HCT116 (cell line): Measurements from ENCODE around the gene RTP4. TPM values are rescaled to one million over a fixed set of nuclear protein-coding genes. Genes with fewer than 3 reads are reported as not detected.

Experiments used
- ATAC-seq: fragments of 200-7000 bp; cut with Tn5 transposase; 2 replicates; pipeline ENCODE4 v1.9.1; 2020; ENCODE audit warnings: mild to moderate bottlenecking, moderate library complexity
- BruUV-seq: library from RNA; stranded (reverse); fragments of 400-500 nt; replicated peaks from 2 replicates; lab custom pipeline; 2021; lab: Mats Ljungman, UMichigan
- CTCF ChIA-PET: fragments of 300-600 bp; sonication (Branson Sonifier 250); formaldehyde crosslinking; loops from one replicate; lab custom pipeline; 2021; ENCODE audit warnings: antibody characterized with exemption; lab: Charles Lee
- POLR2A ChIA-PET: fragments of 300-600, 350-600 bp; sonication (Branson Sonifier 250); formaldehyde crosslinking; loops from one replicate; lab custom pipeline; 2021; ENCODE audit warnings: antibody characterized with exemption; lab: Charles Lee
- RAD21 ChIA-PET, 2 experiments: fragments of 300-600 bp; sonication (Branson Sonifier 250); formaldehyde crosslinking; loops; one replicate each; lab custom pipeline; 2023; ENCODE audit warnings: low total read pairs in 2 of 2; ENCODE audit not compliant: uncharacterized antibody in 2 of 2, unreplicated experiment in 2 of 2, low non-redundant PET in 1 of 2; lab: Charles Lee
- DNase-seq: peaks from one replicate; pipeline ENCODE4 v3.0.0-alpha.2; 2010; ENCODE audit warnings: low read depth, low spot score
- H2AFZ ChIP-seq: fragments of 200-600 bp; shearing (Covaris generic), sonication (generic); 2 replicates; pipeline ENCODE4 v1.6.1; 2017; ENCODE audit warnings: low read depth, mixed run types, mixed read lengths, antibody characterized with exemption, low read length; ENCODE audit not compliant: poor library complexity, severe bottlenecking
- H3K27ac ChIP-seq: 2 replicates; pipeline ENCODE4 v1.5.1; 2012; ENCODE audit warnings: low read depth, low read length
- H3K27me3 ChIP-seq: fragments of 200-600 bp; sonication (generic); 2 replicates; pipeline ENCODE4 v1.6.1; 2016; ENCODE audit warnings: mixed run types, low read length, mixed read lengths; ENCODE audit not compliant: insufficient read depth
- H3K36me3 ChIP-seq, 2 experiments: fragments of 200-500 bp in 1 of 2; fragments of 200-600 bp in 1 of 2; sonication (Bioruptor generic) in 1 of 2; sonication (generic) in 1 of 2; 2 replicates each; pipeline versions ENCODE4 v1.5.1 to v1.6.1; 2014 to 2016; ENCODE audit warnings: low read length in 2 of 2, inconsistent platforms in 1 of 2, mixed read lengths in 1 of 2, mixed run types in 1 of 2; ENCODE audit not compliant: insufficient read depth in 2 of 2, control insufficient read depth in 1 of 2
- H3K4me1 ChIP-seq, 2 experiments: fragments of 200-600 bp in 1 of 2; sonication (generic) in 1 of 2; 2 replicates each; pipeline versions ENCODE4 v1.5.1 to v1.6.1; 2012 to 2017; ENCODE audit warnings: low read length in 2 of 2, inconsistent platforms in 1 of 2, mild to moderate bottlenecking in 1 of 2, mixed read lengths in 1 of 2, mixed run types in 1 of 2, moderate library complexity in 1 of 2; ENCODE audit not compliant: insufficient read depth in 2 of 2, control insufficient read depth in 1 of 2
- H3K4me2 ChIP-seq: fragments of 200-600 bp; sonication (generic); 2 replicates; pipeline ENCODE4 v1.6.1; 2017; ENCODE audit warnings: mixed run types, low read length, mixed read lengths
- H3K4me3 ChIP-seq, 2 experiments: fragments of 200-600 bp in 1 of 2; sonication (generic) in 1 of 2; replicated peaks in 1 of 2; 2 replicates each; pipeline ENCODE4 v1.5.1; 2011 to 2016; ENCODE audit warnings: low read length in 2 of 2, control low read depth in 1 of 2, low read depth in 1 of 2, mild to moderate bottlenecking in 1 of 2, mixed read lengths in 1 of 2, mixed run types in 1 of 2
- H3K79me2 ChIP-seq: fragments of 200-600 bp; sonication (generic); 2 replicates; pipeline ENCODE4 v1.6.1; 2017; ENCODE audit warnings: mild to moderate bottlenecking, mixed run types, low read length, moderate library complexity, mixed read lengths; ENCODE audit not compliant: insufficient read depth
- H3K9ac ChIP-seq: fragments of 200-600 bp; sonication (generic); 2 replicates; pipeline ENCODE4 v1.6.1; 2016; ENCODE audit warnings: low read length, mixed read lengths
- H3K9me2 ChIP-seq: fragments of 200-600 bp; sonication (generic), shearing (Covaris generic); 2 replicates; pipeline ENCODE4 v1.6.1; 2017; ENCODE audit warnings: mixed run types, mild to moderate bottlenecking, moderate library complexity; ENCODE audit not compliant: insufficient read depth
- H3K9me3 ChIP-seq, 2 experiments: fragments of 200-500 bp in 1 of 2; fragments of 200-600 bp in 1 of 2; sonication (Bioruptor generic) in 1 of 2; sonication (generic) in 1 of 2; 2 replicates each; pipeline ENCODE4 v1.6.1; 2014 to 2017; ENCODE audit warnings: low read length in 2 of 2, mixed read lengths in 2 of 2, inconsistent platforms in 1 of 2, low read depth in 1 of 2, mild to moderate bottlenecking in 1 of 2, mixed run types in 1 of 2, moderate library complexity in 1 of 2; ENCODE audit not compliant: control insufficient read depth in 1 of 2, insufficient read depth in 1 of 2
- H4K20me1 ChIP-seq: fragments of 200-600 bp; sonication (generic), shearing (Covaris generic); 2 replicates; pipeline ENCODE4 v1.6.1; 2017; ENCODE audit warnings: mixed run types, mild to moderate bottlenecking, moderate library complexity; ENCODE audit not compliant: insufficient read depth
- ELF1 ChIP-seq: IDR thresholded peaks from 2 replicates; pipeline ENCODE4 v1.6.1; 2012; ENCODE audit warnings: low read depth, borderline replicate concordance
- EZH2 ChIP-seq: fragments of 200-600 bp; sonication (generic); IDR thresholded peaks from 2 replicates; pipeline ENCODE4 v1.6.1; 2017; ENCODE audit warnings: antibody characterized with exemption, mixed run types
- JUND ChIP-seq: IDR thresholded peaks from 2 replicates; pipeline ENCODE4 v1.6.1; 2012
- POLR2A ChIP-seq: IDR thresholded peaks from 2 replicates; pipeline ENCODE4 v1.7.0; 2011; ENCODE audit warnings: borderline replicate concordance; ENCODE audit not compliant: insufficient read depth, insufficient read length; ENCODE audit errors: extremely low read depth
- POLR2AphosphoS5 ChIP-seq: IDR thresholded peaks from 2 replicates; pipeline ENCODE4 v1.6.1; 2011; ENCODE audit warnings: mild to moderate bottlenecking, low read depth, low read length, moderate library complexity
- SIN3A ChIP-seq: IDR thresholded peaks from 2 replicates; pipeline ENCODE4 v1.6.1; 2012; ENCODE audit warnings: low read depth
- YY1 ChIP-seq: IDR thresholded peaks from 2 replicates; pipeline ENCODE4 v1.6.1; 2011; ENCODE audit warnings: low read length, low read depth, moderate library complexity, mild to moderate bottlenecking; ENCODE audit not compliant: insufficient replicate concordance; ENCODE audit errors: extremely low read depth
- intact Hi-C: fragments of 100-400 bp; cut with micrococcal nuclease; formaldehyde crosslinking; loops from 2 replicates; pipeline ENCODE4 v1.10.0; 2022
- total RNA-seq: library from RNA; stranded (reverse); gene quantifications from one replicate; pipeline ENCODE4 v1.2.1, GENCODE V29; 2021; ENCODE audit not compliant: unreplicated experiment
- TF ChIP-seq, protein P1 (sequence below): IDR thresholded peaks from 2 replicates; pipeline ENCODE4 v1.6.1; 2012
- TF ChIP-seq, protein P2 (sequence below), 3 experiments: fragments of 200-600 bp in 1 of 3; sonication (generic) in 1 of 3; IDR thresholded peaks in 2 of 3; conservative IDR thresholded peaks in 1 of 3; 2 replicates each; pipeline ENCODE4 v1.5.1; 2012 to 2017; ENCODE audit warnings: low read depth in 2 of 3, low read length in 2 of 3, antibody characterized with exemption in 1 of 3, borderline replicate concordance in 1 of 3, control low read depth in 1 of 3, mild to moderate bottlenecking in 1 of 3, mixed read lengths in 1 of 3, mixed run types in 1 of 3, moderate library complexity in 1 of 3; ENCODE audit not compliant: insufficient read depth in 1 of 3

RTP4 gene
- total RNA-seq, 1 experiment from 2014 or later: not detected

DNA sequence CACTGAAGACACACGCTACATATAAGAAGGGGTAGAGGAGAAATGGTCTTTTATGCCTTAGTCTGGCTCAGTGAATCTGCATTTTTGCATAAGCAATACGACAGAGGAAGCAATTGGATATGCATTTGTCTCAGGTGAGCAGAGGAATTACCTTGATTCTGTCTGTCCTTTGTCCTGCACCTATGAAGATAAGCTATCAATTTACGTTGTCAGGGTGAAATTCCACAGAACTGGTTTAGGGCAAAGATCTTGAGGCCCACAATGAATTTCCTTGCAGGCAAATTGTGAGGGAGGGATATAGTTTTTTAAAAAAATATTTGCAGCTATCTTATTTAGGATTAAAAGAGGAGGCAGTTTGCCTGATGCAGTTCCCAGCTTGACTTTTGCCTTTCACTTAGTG, 45.1 kb upstream of the RTP4 start:
- no peak overlapping the region for H3K4me3 ChIP-seq
- H3K4me1 ChIP-seq: peaks cover 0 to 11% of the 10 kb centered on the region in 2 experiments; a peak in 1 of 4 replicates
- no peaks in the 10 kb centered on the region for H3K9me2 ChIP-seq
- ChIA-PET POLR2A (no interaction called here), CTCF (interaction anchor here (7.9 kb wide), 1 partner anchor 356 kb away, joined by 472 read pairs; no protein-coding TSS in a partner anchor), RAD21 (no interaction called here)
- no TSS peak for BruUV-seq
- H3K9me3 ChIP-seq: no peaks in the 10 kb centered on the region
- H3K9ac ChIP-seq: no peak overlapping the region
- no peaks in the 10 kb centered on the region for H3K36me3 ChIP-seq
- no peaks in the 10 kb centered on the region for H4K20me1 ChIP-seq
- DNase-seq: no peak
- H3K27ac ChIP-seq: no peak overlapping the region
- intact Hi-C loops: no loop called here
- no peak overlapping the region for H3K4me2 ChIP-seq
- H2AFZ ChIP-seq: no peak overlapping the region
- H3K27me3 ChIP-seq: peaks cover 37% of the 10 kb centered on the region
- ATAC-seq: no peak
- TF ChIP-seq, protein P1, sequence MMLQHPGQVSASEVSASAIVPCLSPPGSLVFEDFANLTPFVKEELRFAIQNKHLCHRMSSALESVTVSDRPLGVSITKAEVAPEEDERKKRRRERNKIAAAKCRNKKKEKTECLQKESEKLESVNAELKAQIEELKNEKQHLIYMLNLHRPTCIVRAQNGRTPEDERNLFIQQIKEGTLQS: no peak
- TF ChIP-seq POLR2A (no peak), ELF1 (no peak)
- no peaks in the 10 kb centered on the region for H3K79me2 ChIP-seq

DNA sequence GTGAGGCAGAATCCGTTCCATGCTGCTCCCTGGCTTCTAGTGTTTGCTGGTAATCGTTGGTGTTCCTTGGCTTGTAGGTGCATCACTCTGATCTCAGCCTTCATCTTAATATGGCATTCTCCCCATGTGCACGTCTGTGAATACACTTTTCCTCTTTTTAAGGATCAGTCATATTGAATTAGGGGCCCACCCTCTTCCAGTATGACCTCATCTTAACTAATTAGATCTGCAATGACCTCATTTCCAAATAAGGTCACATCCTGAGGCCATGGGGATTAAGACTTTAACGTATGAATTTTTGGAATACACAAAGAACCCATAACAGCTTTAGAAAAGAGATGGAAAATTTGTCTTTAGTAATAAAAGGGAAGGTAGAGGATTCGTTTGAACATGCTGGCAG, 42.6 kb upstream of the RTP4 start:
- H2AFZ ChIP-seq: no peak overlapping the region
- POLR2A ChIA-PET: no interaction called here

More for the DNA sequence above, 42.6 kb upstream of the RTP4 start:
- Histone ChIP-seq H3K9me3 (no peaks in the 10 kb centered on the region), H3K27ac (no peak overlapping the region), H3K27me3 (peaks cover 37% of the 10 kb centered on the region), H3K4me1 (no peaks in the 10 kb centered on the region), H4K20me1 (no peaks in the 10 kb centered on the region), H3K9me2 (no peaks in the 10 kb centered on the region), H3K4me2 (no peak overlapping the region), H3K4me3 (no peak overlapping the region), H3K9ac (no peak overlapping the region), H3K79me2 (no peaks in the 10 kb centered on the region), H3K36me3 (no peaks in the 10 kb centered on the region)
- ChIA-PET RAD21 (no interaction called here), CTCF (interaction anchor here (2.6 kb wide), 1 partner anchor 354 kb away, joined by 8 read pairs; no protein-coding TSS in a partner anchor)
- ATAC-seq: no peak
- TF ChIP-seq POLR2AphosphoS5 (no peak), EZH2 (no peak), SIN3A (no peak), YY1 (no peak), JUND (no peak)
- TF ChIP-seq, protein P2, sequence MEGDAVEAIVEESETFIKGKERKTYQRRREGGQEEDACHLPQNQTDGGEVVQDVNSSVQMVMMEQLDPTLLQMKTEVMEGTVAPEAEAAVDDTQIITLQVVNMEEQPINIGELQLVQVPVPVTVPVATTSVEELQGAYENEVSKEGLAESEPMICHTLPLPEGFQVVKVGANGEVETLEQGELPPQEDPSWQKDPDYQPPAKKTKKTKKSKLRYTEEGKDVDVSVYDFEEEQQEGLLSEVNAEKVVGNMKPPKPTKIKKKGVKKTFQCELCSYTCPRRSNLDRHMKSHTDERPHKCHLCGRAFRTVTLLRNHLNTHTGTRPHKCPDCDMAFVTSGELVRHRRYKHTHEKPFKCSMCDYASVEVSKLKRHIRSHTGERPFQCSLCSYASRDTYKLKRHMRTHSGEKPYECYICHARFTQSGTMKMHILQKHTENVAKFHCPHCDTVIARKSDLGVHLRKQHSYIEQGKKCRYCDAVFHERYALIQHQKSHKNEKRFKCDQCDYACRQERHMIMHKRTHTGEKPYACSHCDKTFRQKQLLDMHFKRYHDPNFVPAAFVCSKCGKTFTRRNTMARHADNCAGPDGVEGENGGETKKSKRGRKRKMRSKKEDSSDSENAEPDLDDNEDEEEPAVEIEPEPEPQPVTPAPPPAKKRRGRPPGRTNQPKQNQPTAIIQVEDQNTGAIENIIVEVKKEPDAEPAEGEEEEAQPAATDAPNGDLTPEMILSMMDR (IDR thresholded peaks at IDR 0.05 in 2 of 3, conservative IDR thresholded peaks at IDR 0.05 in 1 of 3; ENCODE audit: borderline replicate concordance in 1 of 3, insufficient read depth in 1 of 3, low read depth in 2 of 3, low read length in 2 of 3): no peak
- intact Hi-C loops: no loop called here
- DNase-seq: no peak
- no TSS peak for BruUV-seq
